Stimulated activated CD4-positive, alpha-beta T cell treated with anti-CD3 and anti-CD28 coated beads, Interleukin-12 subunit alpha, Interleukin-12 subunit beta, amount 100 ng/mL, for 4 hours (primary cell): ENCODE results near the gene ME1.
"Not testable (repeated sequence)": the region's sequence is repeated elsewhere in the genome, so short reads cannot be mapped to it uniquely, and the experiment has no call there.

Experiments used
- DNase-seq: peaks from one replicate; pipeline ENCODE4 v3.0.0-alpha.2; 2020

The ME1 gene

GRCh38 chr6:83343121-83343520 lies 87.7 kb downstream of the ME1 start:
- DNase-seq, result no peak

- DNase-seq, result no peak
Measured at GRCh38 chr6:83341765-83342164, 89.1 kb downstream of the ME1 start.

GRCh38 chr6:83333916-83334315 lies 96.9 kb downstream of the ME1 start:
- DNase-seq, result not testable (repeated sequence)

- no peak for DNase-seq
Measured at GRCh38 chr6:83333500-83333899, 97.4 kb downstream of the ME1 start.

GRCh38 chr6:83314693-83315092 lies 116.2 kb downstream of the ME1 start:
- no peak for DNase-seq

GRCh38 chr6:83313882-83314281 lies 117.0 kb downstream of the ME1 start:
- DNase-seq, result no peak

- no peak for DNase-seq
Measured at GRCh38 chr6:83311231-83311630, 119.6 kb downstream of the ME1 start.

- no peak for DNase-seq
Measured at GRCh38 chr6:83310046-83310445, 120.8 kb downstream of the ME1 start.

GRCh38 chr6:83309344-83309743 lies 121.5 kb downstream of the ME1 start:
- DNase-seq, result no peak

- no peak for DNase-seq
Measured at GRCh38 chr6:83308833-83309232, 122.0 kb downstream of the ME1 start.

GRCh38 chr6:83307849-83308248 lies 123.0 kb downstream of the ME1 start:
- no peak for DNase-seq

- no peak for DNase-seq
Measured at GRCh38 chr6:83303426-83303825, 127.4 kb downstream of the ME1 start.

- DNase-seq, result no peak
Measured at GRCh38 chr6:83294676-83295075, 136.2 kb downstream of the ME1 start.

GRCh38 chr6:83292900-83293843 lies 137.7 kb downstream of the ME1 start:
- no peak for DNase-seq

- DNase-seq, result not testable (repeated sequence)
Measured at GRCh38 chr6:83287298-83287697, 143.6 kb downstream of the ME1 start.

- DNase-seq, result no peak
Measured at GRCh38 chr6:83285917-83286316, 144.9 kb downstream of the ME1 start.

GRCh38 chr6:83273596-83273995 lies 157.3 kb downstream of the ME1 start:
- DNase-seq, result no peak

GRCh38 chr6:83270971-83271719 lies 159.7 kb downstream of the ME1 start:
- no peak for DNase-seq

GRCh38 chr6:83265384-83265783 lies 165.5 kb downstream of the ME1 start:
- DNase-seq, result no peak

GRCh38 chr6:83260577-83260976 lies 170.3 kb downstream of the ME1 start:
- DNase-seq, result no peak

GRCh38 chr6:83258517-83258916 lies 172.3 kb downstream of the ME1 start:
- DNase-seq, result no peak

GRCh38 chr6:83257791-83258190 lies 173.1 kb downstream of the ME1 start:
- DNase-seq, result no peak

GRCh38 chr6:83256719-83257118 lies 174.1 kb downstream of the ME1 start:
- DNase-seq, result not testable (repeated sequence)

- DNase-seq, result no peak
Measured at GRCh38 chr6:83252719-83253118, 178.1 kb downstream of the ME1 start.
